Cortex of kidney (tissue), 1 donor: ENCODE results near the gene SH3BP4.

Experiments used
- DNase-seq: peaks from one replicate; lab custom pipeline; 2025; lab: John Stamatoyannopoulos, UW

Gene SH3BP4

DNA sequence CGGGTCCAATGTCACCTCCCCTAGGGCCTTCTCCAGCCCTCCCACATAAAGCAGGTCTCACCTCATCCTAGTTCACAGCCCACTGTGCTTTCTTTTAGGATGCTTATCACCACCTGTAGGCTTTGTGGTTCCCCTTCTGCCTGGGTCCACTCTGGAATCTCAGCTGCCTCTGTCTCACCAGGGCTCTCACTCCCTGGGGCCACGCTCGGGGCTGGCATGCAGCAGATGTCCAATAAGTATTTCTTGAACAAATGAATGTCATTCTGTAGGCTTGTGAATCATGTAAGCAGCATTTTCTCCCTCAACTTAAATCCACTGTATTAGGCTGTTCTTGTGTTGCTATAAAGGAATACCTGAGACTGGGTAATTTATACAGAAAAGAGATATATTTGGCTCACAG is 4.3 kb upstream of the SH3BP4 start:
- DNase-seq = no peak

DNA sequence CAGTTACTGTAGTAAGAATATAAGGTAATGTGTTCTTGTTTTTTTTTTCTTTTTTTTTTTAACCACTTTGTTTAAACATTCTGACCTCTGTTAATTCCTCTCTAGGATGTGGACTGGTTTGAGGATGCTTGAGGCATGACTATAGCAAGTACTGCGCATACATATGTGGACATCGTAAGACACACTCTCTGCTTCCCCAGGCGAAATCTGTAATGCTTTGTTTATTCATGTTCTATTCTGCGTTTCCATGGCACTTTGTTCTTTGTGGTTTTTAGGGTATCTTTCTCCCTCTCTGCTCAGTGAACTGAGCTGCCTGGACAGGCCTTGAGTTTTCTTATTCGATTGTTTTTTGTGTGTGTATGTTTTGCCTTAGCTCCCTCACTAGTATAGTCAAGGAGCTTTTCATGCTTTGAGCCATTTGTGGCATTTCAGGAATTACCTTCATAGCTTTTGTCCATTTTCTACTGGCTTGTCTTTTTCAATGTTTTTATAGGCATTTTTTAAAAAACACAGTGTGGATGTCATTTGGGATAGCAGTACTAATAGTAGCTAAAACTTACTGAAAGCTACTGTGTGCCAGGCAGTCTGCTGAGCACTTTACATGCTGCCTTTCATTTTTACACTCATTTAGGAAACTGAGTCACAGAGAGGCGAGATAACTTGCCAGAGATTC is 1.9 kb upstream of the SH3BP4 start:
- DNase-seq = no peak

DNA sequence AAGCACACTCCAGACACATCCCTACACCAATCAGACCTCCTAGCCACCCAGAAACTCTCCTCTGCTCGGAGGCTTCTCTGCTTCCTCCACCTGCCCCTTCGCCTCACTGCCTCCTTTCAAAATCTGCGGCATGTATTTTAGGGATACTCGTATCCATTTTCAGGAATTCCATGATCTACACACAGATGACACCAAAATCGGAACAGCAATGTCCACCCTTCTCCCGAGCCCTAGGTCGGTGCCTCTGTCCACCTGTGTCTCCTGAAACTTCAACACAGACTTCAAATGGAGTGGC is 1.4 kb upstream of the SH3BP4 start:
- DNase-seq = no peak

DNA sequence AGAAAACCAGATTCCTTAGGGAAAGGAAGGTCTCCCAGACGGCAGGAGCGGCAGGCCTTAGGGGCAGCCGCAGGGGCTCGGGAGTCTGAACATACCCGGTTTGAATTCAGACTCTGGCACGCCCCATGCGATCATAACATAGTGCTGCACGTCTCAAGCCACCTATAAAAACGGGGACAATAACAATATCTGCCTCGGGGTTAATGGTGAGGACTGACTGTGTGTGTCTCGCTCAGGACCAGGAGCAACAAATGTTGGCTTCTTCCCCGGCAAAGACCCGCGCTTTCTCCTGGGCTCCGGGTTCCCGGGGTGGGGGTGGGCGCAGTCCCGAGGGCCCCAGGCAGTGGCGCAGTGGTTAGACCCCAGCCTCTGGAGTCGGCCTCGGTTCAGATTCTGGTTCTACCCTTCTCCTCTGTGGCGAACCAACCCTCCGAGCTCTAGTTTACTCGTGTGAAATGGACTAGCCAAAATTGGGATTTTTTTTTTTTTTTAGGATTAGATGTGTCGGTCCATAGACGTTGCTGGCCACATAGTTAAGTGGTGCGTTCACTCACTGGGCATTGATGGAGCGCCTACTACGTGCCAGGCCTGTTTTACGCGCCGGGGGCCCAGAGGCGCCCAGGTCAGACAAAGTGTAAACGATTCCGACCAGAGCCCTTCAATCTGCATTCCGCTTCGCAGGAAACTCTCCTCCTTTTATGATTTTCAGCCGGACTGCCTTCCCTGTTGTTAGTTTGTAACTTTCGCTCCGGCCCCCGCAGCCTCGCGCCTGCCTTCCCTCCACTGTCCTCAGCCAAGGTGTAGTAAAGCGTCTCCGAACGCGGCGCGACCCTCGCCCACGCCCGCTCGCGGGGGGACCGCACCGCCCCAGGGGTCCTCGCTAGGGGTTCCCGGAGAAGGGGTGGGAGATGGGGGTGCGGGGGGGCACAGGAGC is 820 bp upstream of the SH3BP4 start:
- no peak for DNase-seq

DNA sequence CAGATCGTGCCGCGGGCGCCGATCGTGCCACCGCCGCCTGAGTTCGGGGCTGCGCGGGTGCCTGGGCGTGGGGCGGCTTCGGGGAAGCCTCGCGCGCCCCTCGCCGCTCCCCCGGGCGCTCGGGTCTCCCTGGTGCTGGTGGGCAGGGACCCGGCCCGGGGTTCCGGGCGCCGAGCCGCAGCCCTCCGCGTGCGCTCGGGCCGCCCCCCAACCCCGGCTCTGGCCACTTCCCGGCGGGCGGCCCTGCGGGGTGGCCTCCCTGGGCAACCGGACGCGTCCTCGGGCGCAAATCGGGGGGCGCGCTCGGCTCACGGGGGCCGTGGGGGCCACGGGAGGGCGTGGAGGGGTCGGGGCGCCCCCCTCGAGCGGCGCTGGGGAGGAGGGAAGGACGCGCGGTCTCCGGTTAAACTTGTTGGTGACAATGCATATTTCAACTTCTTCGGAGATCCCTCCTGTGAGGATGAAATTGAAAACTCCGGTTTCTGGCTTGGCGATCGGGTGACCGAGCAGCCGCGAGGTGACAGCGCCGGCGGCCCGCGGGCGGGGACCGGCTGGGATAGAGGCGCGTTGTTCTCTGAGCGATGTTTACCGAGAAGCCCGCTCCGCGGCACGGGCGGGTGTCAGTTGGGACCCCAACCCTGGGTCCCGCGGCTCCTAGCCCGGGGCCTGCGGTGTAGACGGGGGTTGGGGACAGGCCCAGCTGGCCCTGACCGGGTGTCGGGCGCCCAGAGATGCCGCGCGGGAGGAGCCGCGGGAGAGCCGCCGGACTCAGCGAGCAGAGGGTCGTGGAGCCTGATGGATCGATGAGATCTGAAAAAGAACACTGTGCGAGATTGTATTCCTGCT is 676 bp downstream of the SH3BP4 start:
- no peak for DNase-seq

DNA sequence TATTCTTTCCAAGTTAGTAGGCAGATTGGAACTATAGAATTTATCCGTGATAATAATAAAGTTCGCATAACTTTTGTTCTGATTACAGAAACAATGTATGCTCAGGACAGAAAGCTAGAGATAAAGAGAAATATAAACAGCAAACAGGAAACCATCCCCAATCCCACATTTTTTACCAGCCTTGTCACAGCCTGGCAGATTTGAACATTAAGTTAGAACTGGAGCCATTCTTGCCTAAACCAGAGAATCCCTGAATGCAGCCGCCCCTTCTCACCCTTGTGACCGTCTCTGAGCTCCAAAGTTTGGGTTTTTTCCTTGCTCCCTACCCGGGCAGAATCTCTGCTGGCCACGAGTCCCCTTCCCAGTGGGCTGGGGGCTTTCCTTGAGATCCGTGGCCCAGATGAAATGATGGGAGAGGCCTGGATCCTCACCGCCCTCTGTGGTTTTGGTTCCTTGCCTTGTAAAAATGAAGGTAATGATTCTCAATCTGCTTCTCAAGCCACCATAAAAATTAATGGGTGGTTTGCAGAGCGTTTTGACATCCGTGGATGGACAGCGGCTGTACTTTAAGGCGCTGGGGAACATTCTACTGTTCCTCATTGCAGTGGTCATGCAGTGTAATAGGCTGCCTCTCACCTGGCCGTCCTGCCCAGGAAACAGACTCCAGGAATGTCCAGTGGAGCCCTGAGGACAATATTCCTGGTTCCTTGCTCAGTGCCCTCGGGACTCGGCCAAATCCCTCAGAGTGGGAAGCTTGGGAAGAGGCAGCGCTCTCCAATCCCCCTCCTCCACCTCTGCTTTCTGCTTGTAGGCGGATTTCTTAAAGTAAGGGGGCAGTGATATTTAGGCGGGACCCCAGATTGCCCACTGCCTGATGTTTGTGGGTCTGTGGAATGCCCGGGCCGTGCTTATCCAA is 1.6 kb downstream of the SH3BP4 start:
- no peak for DNase-seq

DNA sequence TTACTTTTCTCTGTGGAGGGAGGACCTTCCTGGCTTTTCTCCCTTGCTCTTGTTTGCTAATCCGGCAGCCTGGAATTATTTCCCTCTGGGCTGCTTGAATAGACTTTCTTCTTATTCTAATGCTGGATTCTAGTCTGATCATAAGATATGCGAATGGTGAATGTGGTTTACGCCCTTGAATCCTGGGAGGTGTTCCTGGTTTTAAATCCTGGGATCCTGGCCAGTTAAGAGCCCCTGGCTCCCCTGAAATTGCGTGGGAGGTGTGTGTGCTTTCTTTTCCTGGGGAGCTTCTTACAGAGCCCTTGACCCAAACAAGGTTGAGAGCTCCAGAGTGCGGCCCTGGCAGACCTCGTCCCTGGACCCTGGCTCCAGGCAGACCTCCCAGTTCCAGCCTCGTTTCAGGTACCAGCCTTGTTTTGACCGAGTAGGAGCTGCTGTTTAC is 2.8 kb downstream of the SH3BP4 start:
- DNase-seq = no peak

DNA sequence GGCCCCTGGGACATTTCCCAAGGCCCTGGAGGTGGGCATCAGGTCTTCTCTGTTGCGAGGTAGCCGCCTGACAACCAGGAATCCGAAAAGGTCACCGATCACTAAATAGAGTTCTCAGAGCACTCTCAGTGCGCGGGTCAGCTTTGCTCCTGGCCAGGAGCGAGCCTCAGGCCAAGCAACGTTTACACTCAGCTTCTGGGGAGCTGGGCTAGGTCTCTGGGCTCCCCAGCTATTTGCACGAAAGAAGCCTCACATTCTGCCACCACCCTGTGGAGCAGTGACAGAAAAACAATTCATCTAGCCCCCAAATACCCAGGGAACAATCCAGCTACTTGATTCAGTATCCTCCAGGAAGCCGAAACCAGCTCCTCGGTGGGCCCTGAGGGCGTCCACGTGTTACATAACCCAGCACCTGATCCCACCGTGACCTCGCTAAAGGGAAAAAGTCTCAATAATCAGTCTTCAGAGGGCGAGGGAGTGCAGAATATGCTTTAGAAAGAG is 3.3 kb downstream of the SH3BP4 start:
- no peak for DNase-seq

DNA sequence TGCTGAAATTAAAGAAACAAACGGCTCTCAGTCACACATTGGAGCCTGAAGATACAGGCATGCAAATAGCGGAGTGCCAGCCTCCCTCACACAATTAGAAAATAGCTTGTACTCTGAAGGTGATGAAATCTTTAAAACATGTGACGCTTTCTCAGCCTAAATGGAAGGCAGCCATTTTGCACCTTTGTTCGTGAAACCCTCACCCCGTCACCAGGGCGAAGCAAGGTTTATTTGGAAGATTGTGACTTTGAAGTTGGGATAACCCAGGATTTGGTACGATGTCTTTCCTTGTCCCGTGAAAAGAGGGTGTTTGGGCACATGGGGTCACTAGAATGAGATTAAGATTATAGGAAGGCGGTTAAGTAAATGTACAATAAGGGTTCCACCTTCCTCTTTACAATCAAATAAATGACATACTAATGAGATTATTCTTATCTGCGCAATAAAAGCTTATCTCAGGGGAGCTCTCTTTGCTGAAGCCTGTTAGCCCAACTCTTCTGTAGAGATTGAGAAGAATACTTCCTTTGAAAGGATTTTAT is 4.2 kb downstream of the SH3BP4 start:
- DNase-seq = no peak

DNA sequence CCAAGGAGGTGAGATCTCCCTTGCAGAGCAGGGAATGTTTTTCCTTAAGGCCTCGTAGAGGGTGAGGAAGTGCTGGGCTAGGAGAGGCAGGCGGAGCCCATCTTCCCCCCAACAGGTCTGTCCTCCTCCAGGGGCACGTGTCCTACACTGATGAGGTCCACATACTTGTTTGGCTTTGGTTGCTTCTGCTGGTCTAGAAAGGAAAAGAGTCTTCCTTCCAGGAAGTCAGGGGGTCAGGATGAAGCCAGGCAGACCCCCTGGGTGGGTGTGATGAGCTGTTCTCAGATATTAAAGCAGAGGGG is 6.0 kb downstream of the SH3BP4 start:
- DNase-seq = no peak

DNA sequence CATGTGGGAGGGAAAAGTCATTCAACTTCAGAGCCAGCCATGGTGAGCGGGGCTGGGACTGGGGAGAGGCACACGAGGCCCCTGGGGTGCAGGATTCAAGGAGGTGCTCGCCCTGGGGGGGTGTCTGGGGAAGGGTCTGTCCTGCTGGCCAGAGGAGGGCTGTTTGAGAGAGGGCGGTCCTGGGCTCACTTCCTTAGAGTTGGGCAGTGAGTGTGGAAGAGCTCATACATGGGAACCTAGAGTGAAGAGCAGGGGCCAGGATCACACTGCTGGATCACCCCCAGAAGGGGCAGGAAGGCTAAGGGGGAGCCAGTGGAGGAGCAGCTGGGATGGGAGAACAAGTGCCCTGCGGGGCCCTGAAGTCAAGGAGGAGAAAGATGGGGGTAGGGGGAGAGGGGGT is 6.5 kb downstream of the SH3BP4 start:
- DNase-seq = no peak

DNA sequence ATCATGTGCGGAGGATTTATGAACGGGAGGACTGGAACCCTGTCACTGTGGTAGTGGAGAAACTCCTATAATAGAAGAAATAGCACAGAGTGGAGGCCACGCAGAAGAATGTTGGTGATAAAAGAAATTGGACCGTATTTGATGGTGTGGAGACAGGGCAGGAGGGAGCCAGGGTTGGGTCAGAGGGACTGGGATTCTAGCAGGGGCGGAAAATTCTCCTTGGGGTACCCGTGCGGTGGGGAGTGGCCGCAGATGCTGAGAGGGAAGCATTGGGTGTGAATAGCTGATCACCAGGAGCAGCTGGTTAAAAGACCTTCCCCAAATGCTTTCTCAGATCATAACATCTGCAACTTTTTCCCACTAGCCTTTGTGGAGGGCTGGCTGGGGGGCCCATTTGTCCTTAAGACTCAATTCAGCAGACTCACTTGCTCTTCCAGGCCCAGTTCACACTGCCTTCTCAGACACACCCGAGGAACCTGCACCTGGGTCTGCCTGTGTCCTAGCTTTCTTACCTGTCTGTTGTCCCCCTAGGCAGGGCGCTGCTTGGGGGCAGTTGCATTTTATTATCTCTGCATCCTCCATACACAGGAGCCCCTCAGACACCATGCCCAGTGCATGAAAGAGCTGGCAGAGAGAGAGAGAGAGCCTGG is 7.1 kb downstream of the SH3BP4 start:
- DNase-seq = no peak

DNA sequence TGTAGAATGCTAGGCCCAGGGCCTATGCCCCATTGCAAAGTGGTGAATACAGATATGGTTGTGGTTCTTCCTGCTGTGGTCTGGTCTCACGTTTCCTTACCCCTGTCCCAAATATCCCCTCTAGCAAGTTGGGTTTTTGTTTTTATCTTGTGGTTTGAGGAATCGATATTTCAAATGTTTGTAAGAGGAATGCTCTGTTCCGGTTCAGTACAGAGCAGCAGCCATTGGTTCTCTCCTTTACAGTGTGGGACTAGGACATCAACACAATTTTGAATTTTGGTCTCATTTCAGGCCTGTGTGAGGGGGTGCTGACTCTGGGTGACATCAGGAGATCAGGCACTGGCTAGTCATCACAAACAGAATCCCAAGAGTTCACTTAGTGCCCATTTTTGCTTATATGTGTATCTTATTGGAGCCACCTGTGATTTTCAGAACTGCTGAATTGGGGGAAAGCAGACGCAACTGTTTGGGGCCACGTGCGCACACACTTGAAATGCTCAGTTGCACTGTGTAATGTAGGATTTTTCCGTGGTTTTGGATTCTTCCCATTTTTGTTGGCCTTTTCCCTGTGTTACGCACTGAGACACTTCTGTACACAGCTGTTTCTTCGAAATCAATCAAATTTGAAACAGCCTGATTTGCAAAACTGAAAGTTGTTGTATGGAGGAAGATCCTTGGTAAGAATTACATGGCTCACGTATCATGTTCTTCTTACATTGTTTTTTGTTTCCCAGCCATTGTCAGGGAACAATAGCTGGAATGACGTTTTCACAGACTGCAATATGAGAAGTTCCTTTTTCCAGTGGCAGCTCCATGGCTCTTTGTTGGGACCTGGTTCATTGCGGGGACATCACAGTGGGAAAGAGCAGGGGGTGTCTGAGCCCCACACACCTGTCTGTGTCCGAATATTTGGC is 8.6 kb downstream of the SH3BP4 start:
- DNase-seq = no peak

DNA sequence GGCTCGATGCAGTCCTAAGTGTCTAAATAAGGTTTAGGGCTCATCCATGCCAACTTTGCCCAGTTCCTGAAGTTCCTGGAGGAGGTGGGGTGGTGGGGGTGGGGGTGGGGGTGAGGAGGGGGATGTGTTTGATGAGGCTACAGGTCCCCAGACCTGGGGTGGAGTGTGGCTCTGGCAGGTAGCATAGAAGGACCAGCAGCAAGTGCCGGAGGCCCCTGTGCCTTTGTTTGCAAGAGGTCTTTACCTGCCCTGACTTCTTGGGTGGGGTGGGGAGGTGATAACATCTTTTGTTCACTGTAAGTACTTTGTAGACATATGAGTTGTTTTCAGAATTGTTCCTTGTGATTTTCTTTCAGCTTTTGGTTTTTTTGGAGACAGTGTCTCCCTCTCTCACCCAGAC is 10.0 kb downstream of the SH3BP4 start:
- no peak for DNase-seq

DNA sequence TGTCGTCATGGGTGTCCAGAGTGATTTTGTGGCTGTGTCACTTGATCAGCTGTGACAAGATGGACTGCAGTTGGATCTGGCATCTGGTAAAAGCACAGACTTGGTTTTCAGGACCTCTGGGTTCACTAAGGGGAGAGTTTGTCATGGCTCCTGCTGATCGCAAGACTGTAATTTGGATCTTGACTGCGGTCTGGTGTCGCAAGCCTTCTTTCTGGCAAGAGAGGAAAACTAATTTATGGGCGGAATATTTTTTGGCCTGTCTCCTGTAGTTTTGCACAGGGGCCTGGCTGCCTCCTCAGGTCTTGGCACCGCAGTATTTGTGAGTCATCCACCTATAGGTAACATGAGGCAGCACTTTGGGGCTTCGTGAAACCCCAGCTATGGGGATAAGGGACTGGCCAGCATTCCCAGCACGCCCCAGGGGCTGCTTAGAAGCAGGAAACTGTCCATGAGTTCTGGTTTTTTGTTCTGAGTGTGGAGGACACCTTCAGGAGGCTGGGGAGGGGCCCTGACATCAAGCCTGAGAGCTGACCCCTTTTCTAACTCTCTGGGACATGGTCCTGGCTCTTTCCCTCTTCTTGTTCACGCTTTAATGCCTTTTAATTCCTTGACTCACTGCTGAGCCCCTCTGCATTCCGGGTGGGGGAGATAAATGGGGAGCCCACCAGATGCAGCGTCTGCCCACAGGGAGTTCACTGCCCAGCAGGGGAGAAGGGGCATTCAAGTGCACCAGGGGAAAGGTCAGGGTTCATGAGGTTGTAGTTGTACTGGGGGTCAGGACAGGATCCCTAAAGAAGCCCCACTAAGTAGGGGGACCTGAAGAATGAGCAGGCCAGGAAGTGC is 12.2 kb downstream of the SH3BP4 start:
- no peak for DNase-seq

DNA sequence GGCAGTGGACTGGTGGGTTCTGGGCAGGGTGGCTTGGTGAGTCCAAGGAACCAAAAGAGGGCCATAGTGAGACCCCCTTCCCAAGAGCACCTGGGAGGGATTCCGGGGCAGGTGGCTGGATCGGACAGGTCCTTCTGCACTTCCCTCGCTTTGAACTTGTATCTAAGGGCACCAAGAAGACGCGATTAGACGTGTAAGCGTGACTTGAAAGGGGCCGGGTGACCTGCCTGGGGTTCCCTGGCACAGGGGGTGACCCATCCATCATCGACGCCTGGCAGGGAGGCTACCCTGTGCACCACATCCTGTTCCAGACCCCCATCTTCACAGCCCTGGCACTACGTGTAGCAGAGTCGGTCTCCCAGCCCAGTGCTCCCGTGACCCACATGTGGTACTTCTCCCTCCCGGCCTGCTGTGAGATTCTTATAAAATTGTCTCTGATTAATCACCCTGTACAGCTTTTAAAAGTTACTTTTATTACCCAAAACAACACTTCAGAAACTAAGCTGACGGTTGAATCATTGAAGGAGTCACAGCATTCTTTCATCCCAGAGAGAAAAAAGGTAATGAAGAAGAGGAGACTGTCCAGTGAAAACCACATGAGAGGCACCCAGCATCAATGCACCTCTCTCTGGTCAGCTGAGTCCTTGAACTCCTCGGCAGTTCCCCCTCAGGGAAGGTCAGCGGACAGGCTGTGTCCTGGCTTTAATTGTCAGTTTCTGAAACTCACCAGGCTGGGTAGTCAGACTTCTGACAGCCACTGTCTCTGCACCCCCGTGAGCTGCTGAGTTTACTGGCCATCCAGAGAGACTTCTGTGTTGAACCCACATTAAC is 13.0 kb downstream of the SH3BP4 start:
- DNase-seq = no peak

DNA sequence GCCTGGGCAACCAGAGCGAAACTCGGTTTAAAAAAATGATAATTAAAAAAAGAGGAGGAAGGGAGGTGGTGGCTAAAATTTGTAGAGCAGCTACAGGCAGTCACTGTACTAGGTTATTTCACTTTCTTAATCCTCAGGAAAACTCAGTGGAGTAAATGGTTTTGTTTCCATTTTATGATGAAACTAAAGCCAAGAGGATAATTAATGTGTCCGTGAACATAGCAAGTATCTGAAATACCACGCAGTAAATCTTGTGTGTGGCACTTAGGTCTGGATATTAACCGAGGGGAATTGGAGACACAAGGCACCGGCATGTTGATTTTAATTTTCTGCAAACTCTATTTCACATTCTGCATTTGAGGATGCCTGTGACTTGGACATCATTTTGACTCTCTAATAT is 14.5 kb downstream of the SH3BP4 start:
- no peak for DNase-seq
